GM23338 (cell line): ENCODE measurements around the gene MAP3K21. TPM values are rescaled to one million over a fixed set of nuclear protein-coding genes. Genes with fewer than 3 reads are reported as not detected.

ENCODE experiments used
- ATAC-seq: fragments of 200-7000 bp; cut with Tn5 transposase; 3 replicates; pipeline ENCODE4 v1.9.1; 2020
- DNase-seq: peaks from one replicate; pipeline ENCODE4 v3.0.0-alpha.2; 2015; ENCODE audit warnings: low spot score
- H2AFZ ChIP-seq: fragments of 200-600 bp; sonication (generic); 2 replicates; pipeline ENCODE4 v1.8.0; 2016; ENCODE audit warnings: antibody characterized with exemption, mild to moderate bottlenecking, moderate library complexity
- H3F3A ChIP-seq: fragments of 200-600 bp; sonication (generic); replicated peaks from 2 replicates; pipeline ENCODE4 v1.8.0; 2017; ENCODE audit warnings: antibody characterized with exemption, mixed run types, low read depth
- H3K27ac ChIP-seq: fragments of 200-600 bp; sonication (generic); 2 replicates; pipeline ENCODE4 v1.6.1; 2016; ENCODE audit warnings: low read depth
- H3K27me3 ChIP-seq: fragments of 200-600 bp; sonication (generic); 2 replicates; pipeline ENCODE4 v1.8.0; 2016; ENCODE audit warnings: mild to moderate bottlenecking, mixed run types, moderate library complexity; ENCODE audit not compliant: insufficient read depth
- H3K36me3 ChIP-seq: fragments of 200-600 bp; sonication (generic); 2 replicates; pipeline ENCODE4 v1.8.0; 2016; ENCODE audit warnings: mild to moderate bottlenecking; ENCODE audit not compliant: insufficient read depth
- H3K4me1 ChIP-seq: fragments of 200-600 bp; sonication (generic); 2 replicates; pipeline ENCODE4 v1.8.0; 2016; ENCODE audit warnings: mild to moderate bottlenecking, moderate library complexity; ENCODE audit not compliant: insufficient read depth
- H3K4me2 ChIP-seq: fragments of 200-600 bp; sonication (generic); 2 replicates; pipeline ENCODE4 v1.7.1; 2017; ENCODE audit warnings: mixed run types
- H3K4me3 ChIP-seq: fragments of 200-600 bp; sonication (generic); 2 replicates; pipeline ENCODE4 v1.6.1; 2016; ENCODE audit warnings: mixed run types
- H3K79me2 ChIP-seq: fragments of 200-600 bp; sonication (generic); replicated peaks from 2 replicates; pipeline ENCODE4 v1.8.0; 2017; ENCODE audit warnings: mild to moderate bottlenecking; ENCODE audit not compliant: insufficient read depth
- H3K9me2 ChIP-seq: fragments of 200-600 bp; sonication (generic); 2 replicates; pipeline ENCODE4 v1.8.0; 2017; ENCODE audit not compliant: insufficient read depth
- H4K20me1 ChIP-seq: fragments of 200-600 bp; sonication (generic); replicated peaks from 2 replicates; pipeline ENCODE4 v1.8.0; 2017; ENCODE audit warnings: mild to moderate bottlenecking; ENCODE audit not compliant: insufficient read depth
- H3K27ac Mint-ChIP-seq: 2 replicates; pipeline ENCODE4 v1.8.0; 2020; ENCODE audit warnings: inconsistent platforms, mild to moderate bottlenecking, moderate library complexity, mixed read lengths
- H3K27me3 Mint-ChIP-seq: 3 replicates; pipeline ENCODE4 v1.8.0; 2022; ENCODE audit warnings: low read depth, mild to moderate bottlenecking, moderate library complexity, mixed read lengths, inconsistent platforms; ENCODE audit not compliant: insufficient read depth, poor library complexity
- H3K36me3 Mint-ChIP-seq: 3 replicates; pipeline ENCODE4 v1.8.0; 2021; ENCODE audit warnings: low read depth, mild to moderate bottlenecking, inconsistent platforms, moderate library complexity, mixed read lengths
- H3K4me1 Mint-ChIP-seq: 3 replicates; pipeline ENCODE4 v1.8.0; 2020; ENCODE audit warnings: mild to moderate bottlenecking, inconsistent platforms, mixed read lengths
- H3K4me3 Mint-ChIP-seq: 3 replicates; pipeline ENCODE4 v1.8.0; 2021; ENCODE audit warnings: moderate library complexity, mild to moderate bottlenecking, inconsistent platforms, mixed read lengths
- H3K9me3 Mint-ChIP-seq: 3 replicates; pipeline ENCODE4 v1.8.0; 2020; ENCODE audit warnings: moderate library complexity, mild to moderate bottlenecking, inconsistent platforms, mixed read lengths
- CREB1 ChIP-seq: fragments of 250-450 bp; sonication (Bioruptor Pico); IDR thresholded peaks from 2 replicates; pipeline ENCODE4 v1.5.0; 2020; ENCODE audit warnings: low read depth, mild to moderate bottlenecking, moderate library complexity
- EZH2 ChIP-seq: fragments of 200-600 bp; sonication (generic); IDR thresholded peaks from one replicate; pipeline ENCODE4 v1.8.0; 2017; ENCODE audit warnings: antibody characterized with exemption, mild to moderate bottlenecking, low read depth; ENCODE audit not compliant: unreplicated experiment
- EZH2phosphoT487 ChIP-seq: fragments of 200-600 bp; sonication (generic); IDR thresholded peaks from one replicate; pipeline ENCODE4 v1.8.1; 2018; ENCODE audit warnings: antibody characterized with exemption; ENCODE audit not compliant: unreplicated experiment
- JUNB ChIP-seq: IDR thresholded peaks from one replicate; pipeline ENCODE4 v1.6.1; 2016; ENCODE audit warnings: antibody characterized with exemption; ENCODE audit not compliant: unreplicated experiment
- NANOG ChIP-seq: IDR thresholded peaks from 2 replicates; pipeline ENCODE4 v1.6.1; 2016; ENCODE audit warnings: antibody characterized with exemption, borderline replicate concordance
- POLR2AphosphoS5 ChIP-seq: IDR thresholded peaks from 2 replicates; pipeline ENCODE4 v1.6.1; 2016; ENCODE audit warnings: antibody characterized with exemption, low read depth
- STAT1 ChIP-seq: IDR thresholded peaks from one replicate; pipeline ENCODE4 v1.6.1; 2016; ENCODE audit warnings: antibody characterized with exemption; ENCODE audit not compliant: unreplicated experiment
- ZNF114 ChIP-seq: fragments of 250-450 bp; sonication (Bioruptor Pico); IDR thresholded peaks from 2 replicates; pipeline ENCODE4 v1.5.0; 2020; ENCODE audit warnings: mild to moderate bottlenecking, moderate library complexity
- ZNF331 ChIP-seq: fragments of 250-450 bp; sonication (Bioruptor Pico); IDR thresholded peaks from 2 replicates; pipeline ENCODE4 v1.5.0; 2020; ENCODE audit warnings: low read depth, mild to moderate bottlenecking, moderate library complexity
- polyA plus RNA-seq: library from polyadenylated mRNA; unstranded; fragments of >200 nt; fragmentation: Nextera tagmentation; extraction: Ambion mirVana; gene quantifications from 2 replicates; pipeline ENCODE4 v1.2.1, GENCODE V29; 2016
- total RNA-seq: library from RNA; depleted of rRNA; stranded (reverse); fragments of >200 nt; shearing (Covaris generic); gene quantifications from 2 replicates; pipeline ENCODE4 v1.2.3, GENCODE V29; 2014
- TF ChIP-seq, protein P1 (sequence below): IDR thresholded peaks from 2 replicates; pipeline ENCODE4 v1.6.1; 2016; ENCODE audit warnings: antibody characterized with exemption
- TF ChIP-seq, protein P2 (sequence below): fragments of 250-450 bp; sonication (Bioruptor Pico); IDR thresholded peaks from 2 replicates; pipeline ENCODE4 v1.5.0; 2020; ENCODE audit warnings: mild to moderate bottlenecking, moderate library complexity
- TF ChIP-seq, protein P3 (sequence below): IDR thresholded peaks from one replicate; pipeline ENCODE4 v1.6.1; 2018; ENCODE audit warnings: antibody characterized with exemption; ENCODE audit not compliant: unreplicated experiment
- TF ChIP-seq, protein P4 (sequence below), 2 experiments: fragments of 200-600 bp in 1 of 2; sonication (generic) in 1 of 2; conservative IDR thresholded peaks; 2 replicates each; pipeline versions ENCODE4 v1.5.1 to v1.6.1; 2016 to 2017; ENCODE audit warnings: antibody characterized with exemption in 2 of 2, low read depth in 2 of 2, mild to moderate bottlenecking in 2 of 2, moderate library complexity in 1 of 2

Gene MAP3K21
- total and polyA plus RNA-seq, 2 experiments from 2014 or later = 11.7 to 40.1 TPM

DNA sequence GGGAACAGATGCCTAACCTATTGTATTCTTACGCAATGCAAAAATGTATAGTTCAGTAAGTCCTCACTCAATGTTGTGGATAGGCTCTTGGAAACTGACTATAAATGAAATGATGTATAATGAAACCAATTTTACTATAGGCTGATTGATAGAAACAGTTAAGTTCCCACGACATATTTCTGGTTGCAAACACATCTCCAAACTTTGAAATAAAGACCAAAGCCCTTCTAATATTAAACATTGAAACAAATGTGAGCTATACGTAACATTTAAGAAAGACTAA is 29.1 kb downstream of the MAP3K21 start:
- Mint-ChIP-seq H3K27me3 (peaks cover 2% of the 10 kb centered on the region), H3K36me3 (peaks cover 41% of the 10 kb centered on the region), H3K4me3 (no peak overlapping the region), H3K27ac (no peak overlapping the region), H3K9me3 (no peaks in the 10 kb centered on the region), H3K4me1 (peaks cover 18% of the 10 kb centered on the region; the same call in 2 of the 3 replicates)
- H2AFZ ChIP-seq = no peak overlapping the region
- H3K27me3 ChIP-seq = no peaks in the 10 kb centered on the region
- DNase-seq = no peak
- H3K4me3 ChIP-seq = no peak overlapping the region
- H4K20me1 ChIP-seq = no peaks in the 10 kb centered on the region; the same call in 1 of the 2 replicates
- H3K4me2 ChIP-seq = no peak overlapping the region
- ATAC-seq = no peak
- H3K36me3 ChIP-seq = 0 out of 2 replicates have a peak, but pooled peaks cover 3% of the 10 kb centered on the region
- no peak overlapping the region for H3K27ac ChIP-seq
- no peaks in the 10 kb centered on the region for H3K9me2 ChIP-seq
- peaks cover 6% of the 10 kb centered on the region for H3K79me2 ChIP-seq
- TF ChIP-seq STAT1 (no peak), EZH2 (no peak), ZNF331 (no peak), EZH2phosphoT487 (no peak), ZNF114 (no peak), NANOG (no peak), POLR2AphosphoS5 (no peak), CREB1 (no peak), JUNB (no peak)
- TF ChIP-seq, protein P1, sequence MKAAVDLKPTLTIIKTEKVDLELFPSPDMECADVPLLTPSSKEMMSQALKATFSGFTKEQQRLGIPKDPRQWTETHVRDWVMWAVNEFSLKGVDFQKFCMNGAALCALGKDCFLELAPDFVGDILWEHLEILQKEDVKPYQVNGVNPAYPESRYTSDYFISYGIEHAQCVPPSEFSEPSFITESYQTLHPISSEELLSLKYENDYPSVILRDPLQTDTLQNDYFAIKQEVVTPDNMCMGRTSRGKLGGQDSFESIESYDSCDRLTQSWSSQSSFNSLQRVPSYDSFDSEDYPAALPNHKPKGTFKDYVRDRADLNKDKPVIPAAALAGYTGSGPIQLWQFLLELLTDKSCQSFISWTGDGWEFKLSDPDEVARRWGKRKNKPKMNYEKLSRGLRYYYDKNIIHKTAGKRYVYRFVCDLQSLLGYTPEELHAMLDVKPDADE = no peak
- TF ChIP-seq, protein P2, sequence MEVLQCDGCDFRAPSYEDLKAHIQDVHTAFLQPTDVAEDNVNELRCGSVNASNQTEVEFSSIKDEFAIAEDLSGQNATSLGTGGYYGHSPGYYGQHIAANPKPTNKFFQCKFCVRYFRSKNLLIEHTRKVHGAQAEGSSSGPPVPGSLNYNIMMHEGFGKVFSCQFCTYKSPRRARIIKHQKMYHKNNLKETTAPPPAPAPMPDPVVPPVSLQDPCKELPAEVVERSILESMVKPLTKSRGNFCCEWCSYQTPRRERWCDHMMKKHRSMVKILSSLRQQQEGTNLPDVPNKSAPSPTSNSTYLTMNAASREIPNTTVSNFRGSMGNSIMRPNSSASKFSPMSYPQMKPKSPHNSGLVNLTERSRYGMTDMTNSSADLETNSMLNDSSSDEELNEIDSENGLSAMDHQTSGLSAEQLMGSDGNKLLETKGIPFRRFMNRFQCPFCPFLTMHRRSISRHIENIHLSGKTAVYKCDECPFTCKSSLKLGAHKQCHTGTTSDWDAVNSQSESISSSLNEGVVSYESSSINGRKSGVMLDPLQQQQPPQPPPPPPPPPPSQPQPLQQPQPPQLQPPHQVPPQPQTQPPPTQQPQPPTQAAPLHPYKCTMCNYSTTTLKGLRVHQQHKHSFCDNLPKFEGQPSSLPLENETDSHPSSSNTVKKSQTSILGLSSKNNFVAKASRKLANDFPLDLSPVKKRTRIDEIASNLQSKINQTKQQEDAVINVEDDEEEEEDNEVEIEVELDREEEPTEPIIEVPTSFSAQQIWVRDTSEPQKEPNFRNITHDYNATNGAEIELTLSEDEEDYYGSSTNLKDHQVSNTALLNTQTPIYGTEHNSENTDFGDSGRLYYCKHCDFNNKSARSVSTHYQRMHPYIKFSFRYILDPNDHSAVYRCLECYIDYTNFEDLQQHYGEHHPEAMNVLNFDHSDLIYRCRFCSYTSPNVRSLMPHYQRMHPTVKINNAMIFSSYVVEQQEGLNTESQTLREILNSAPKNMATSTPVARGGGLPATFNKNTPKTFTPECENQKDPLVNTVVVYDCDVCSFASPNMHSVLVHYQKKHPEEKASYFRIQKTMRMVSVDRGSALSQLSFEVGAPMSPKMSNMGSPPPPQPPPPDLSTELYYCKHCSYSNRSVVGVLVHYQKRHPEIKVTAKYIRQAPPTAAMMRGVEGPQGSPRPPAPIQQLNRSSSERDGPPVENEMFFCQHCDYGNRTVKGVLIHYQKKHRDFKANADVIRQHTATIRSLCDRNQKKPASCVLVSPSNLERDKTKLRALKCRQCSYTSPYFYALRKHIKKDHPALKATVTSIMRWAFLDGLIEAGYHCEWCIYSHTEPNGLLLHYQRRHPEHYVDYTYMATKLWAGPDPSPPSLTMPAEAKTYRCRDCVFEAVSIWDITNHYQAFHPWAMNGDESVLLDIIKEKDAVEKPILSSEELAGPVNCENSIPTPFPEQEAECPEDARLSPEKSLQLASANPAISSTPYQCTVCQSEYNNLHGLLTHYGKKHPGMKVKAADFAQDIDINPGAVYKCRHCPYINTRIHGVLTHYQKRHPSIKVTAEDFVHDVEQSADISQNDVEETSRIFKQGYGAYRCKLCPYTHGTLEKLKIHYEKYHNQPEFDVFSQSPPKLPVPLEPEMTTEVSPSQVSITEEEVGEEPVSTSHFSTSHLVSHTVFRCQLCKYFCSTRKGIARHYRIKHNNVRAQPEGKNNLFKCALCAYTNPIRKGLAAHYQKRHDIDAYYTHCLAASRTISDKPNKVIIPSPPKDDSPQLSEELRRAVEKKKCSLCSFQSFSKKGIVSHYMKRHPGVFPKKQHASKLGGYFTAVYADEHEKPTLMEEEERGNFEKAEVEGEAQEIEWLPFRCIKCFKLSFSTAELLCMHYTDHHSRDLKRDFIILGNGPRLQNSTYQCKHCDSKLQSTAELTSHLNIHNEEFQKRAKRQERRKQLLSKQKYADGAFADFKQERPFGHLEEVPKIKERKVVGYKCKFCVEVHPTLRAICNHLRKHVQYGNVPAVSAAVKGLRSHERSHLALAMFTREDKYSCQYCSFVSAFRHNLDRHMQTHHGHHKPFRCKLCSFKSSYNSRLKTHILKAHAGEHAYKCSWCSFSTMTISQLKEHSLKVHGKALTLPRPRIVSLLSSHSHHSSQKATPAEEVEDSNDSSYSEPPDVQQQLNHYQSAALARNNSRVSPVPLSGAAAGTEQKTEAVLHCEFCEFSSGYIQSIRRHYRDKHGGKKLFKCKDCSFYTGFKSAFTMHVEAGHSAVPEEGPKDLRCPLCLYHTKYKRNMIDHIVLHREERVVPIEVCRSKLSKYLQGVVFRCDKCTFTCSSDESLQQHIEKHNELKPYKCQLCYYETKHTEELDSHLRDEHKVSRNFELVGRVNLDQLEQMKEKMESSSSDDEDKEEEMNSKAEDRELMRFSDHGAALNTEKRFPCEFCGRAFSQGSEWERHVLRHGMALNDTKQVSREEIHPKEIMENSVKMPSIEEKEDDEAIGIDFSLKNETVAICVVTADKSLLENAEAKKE (CRISPR knock-in tag) = no peak
- TF ChIP-seq, protein P3, sequence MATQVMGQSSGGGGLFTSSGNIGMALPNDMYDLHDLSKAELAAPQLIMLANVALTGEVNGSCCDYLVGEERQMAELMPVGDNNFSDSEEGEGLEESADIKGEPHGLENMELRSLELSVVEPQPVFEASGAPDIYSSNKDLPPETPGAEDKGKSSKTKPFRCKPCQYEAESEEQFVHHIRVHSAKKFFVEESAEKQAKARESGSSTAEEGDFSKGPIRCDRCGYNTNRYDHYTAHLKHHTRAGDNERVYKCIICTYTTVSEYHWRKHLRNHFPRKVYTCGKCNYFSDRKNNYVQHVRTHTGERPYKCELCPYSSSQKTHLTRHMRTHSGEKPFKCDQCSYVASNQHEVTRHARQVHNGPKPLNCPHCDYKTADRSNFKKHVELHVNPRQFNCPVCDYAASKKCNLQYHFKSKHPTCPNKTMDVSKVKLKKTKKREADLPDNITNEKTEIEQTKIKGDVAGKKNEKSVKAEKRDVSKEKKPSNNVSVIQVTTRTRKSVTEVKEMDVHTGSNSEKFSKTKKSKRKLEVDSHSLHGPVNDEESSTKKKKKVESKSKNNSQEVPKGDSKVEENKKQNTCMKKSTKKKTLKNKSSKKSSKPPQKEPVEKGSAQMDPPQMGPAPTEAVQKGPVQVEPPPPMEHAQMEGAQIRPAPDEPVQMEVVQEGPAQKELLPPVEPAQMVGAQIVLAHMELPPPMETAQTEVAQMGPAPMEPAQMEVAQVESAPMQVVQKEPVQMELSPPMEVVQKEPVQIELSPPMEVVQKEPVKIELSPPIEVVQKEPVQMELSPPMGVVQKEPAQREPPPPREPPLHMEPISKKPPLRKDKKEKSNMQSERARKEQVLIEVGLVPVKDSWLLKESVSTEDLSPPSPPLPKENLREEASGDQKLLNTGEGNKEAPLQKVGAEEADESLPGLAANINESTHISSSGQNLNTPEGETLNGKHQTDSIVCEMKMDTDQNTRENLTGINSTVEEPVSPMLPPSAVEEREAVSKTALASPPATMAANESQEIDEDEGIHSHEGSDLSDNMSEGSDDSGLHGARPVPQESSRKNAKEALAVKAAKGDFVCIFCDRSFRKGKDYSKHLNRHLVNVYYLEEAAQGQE = no peak
- TF ChIP-seq, protein P4, sequence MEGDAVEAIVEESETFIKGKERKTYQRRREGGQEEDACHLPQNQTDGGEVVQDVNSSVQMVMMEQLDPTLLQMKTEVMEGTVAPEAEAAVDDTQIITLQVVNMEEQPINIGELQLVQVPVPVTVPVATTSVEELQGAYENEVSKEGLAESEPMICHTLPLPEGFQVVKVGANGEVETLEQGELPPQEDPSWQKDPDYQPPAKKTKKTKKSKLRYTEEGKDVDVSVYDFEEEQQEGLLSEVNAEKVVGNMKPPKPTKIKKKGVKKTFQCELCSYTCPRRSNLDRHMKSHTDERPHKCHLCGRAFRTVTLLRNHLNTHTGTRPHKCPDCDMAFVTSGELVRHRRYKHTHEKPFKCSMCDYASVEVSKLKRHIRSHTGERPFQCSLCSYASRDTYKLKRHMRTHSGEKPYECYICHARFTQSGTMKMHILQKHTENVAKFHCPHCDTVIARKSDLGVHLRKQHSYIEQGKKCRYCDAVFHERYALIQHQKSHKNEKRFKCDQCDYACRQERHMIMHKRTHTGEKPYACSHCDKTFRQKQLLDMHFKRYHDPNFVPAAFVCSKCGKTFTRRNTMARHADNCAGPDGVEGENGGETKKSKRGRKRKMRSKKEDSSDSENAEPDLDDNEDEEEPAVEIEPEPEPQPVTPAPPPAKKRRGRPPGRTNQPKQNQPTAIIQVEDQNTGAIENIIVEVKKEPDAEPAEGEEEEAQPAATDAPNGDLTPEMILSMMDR (conservative IDR thresholded peaks at IDR 0.05; ENCODE audit: low read depth in 2 of 2) = no peak
- no peaks in the 10 kb centered on the region for H3F3A ChIP-seq
- peaks cover 6% of the 10 kb centered on the region; the same call in 1 of the 2 replicates for H3K4me1 ChIP-seq
